Activated CD8-positive, alpha-beta T cell treated with anti-CD3 and anti-CD28 coated beads for 36 hours (primary cell): ENCODE measurements around the gene FAM20C. TPM values are rescaled to one million over a fixed set of nuclear protein-coding genes. Genes with fewer than 3 reads are reported as not detected.
"Not testable (repeated sequence)": the region's sequence is repeated elsewhere in the genome, so short reads cannot be mapped to it uniquely, and the experiment has no call there.

Experiments
- ATAC-seq: fragments of 200-7000 bp; cut with Tn5 transposase; one replicate; pipeline ENCODE4 v1.10.0; 2021; ENCODE audit warnings: mild to moderate bottlenecking, moderate library complexity
- CTCF ChIA-PET: fragments of 350-600 bp; sonication (Branson Sonifier 250); formaldehyde crosslinking; loops from one replicate; lab custom pipeline; 2021; ENCODE audit warnings: antibody characterized with exemption; lab: Charles Lee
- POLR2A ChIA-PET: fragments of 350-600 bp; sonication (Branson Sonifier 250); formaldehyde crosslinking; loops from one replicate; lab custom pipeline; 2021; ENCODE audit warnings: antibody characterized with exemption; lab: Charles Lee
- DNase-seq: peaks from one replicate; pipeline ENCODE4 v3.0.0-alpha.2; 2020
- H3K27ac Mint-ChIP-seq: one replicate; pipeline ENCODE4 v1.8.0; 2021; ENCODE audit warnings: mild to moderate bottlenecking, mixed read lengths
- H3K27me3 Mint-ChIP-seq: one replicate; pipeline ENCODE4 v1.8.0; 2021; ENCODE audit warnings: mixed read lengths
- H3K36me3 Mint-ChIP-seq: one replicate; pipeline ENCODE4 v1.8.0; 2021; ENCODE audit warnings: low read depth, mixed read lengths
- H3K4me1 Mint-ChIP-seq: one replicate; pipeline ENCODE4 v1.8.0; 2021; ENCODE audit warnings: low read depth, mixed read lengths
- H3K4me3 Mint-ChIP-seq: one replicate; pipeline ENCODE4 v1.8.0; 2021; ENCODE audit warnings: mild to moderate bottlenecking, moderate library complexity, mixed read lengths
- H3K9me3 Mint-ChIP-seq: one replicate; pipeline ENCODE4 v1.8.0; 2021; ENCODE audit warnings: mixed read lengths
- intact Hi-C: fragments of 100-400 bp; cut with micrococcal nuclease; formaldehyde crosslinking; loops from one replicate; pipeline ENCODE4 v1.10.0; 2022
- total RNA-seq, 2 experiments: library from RNA; stranded (reverse); gene quantifications; one replicate each; pipeline ENCODE4 v1.2.3, GENCODE V29; 2021
- TF ChIP-seq, protein P1 (sequence below): fragments of 200-600 bp; IDR thresholded peaks from one replicate; pipeline ENCODE4 v1.8.0; 2022; ENCODE audit warnings: antibody characterized with exemption, mild to moderate bottlenecking

The FAM20C gene
- total RNA-seq, 2 experiments from 2014 or later, result 0.29 to 1.1 TPM

DNA sequence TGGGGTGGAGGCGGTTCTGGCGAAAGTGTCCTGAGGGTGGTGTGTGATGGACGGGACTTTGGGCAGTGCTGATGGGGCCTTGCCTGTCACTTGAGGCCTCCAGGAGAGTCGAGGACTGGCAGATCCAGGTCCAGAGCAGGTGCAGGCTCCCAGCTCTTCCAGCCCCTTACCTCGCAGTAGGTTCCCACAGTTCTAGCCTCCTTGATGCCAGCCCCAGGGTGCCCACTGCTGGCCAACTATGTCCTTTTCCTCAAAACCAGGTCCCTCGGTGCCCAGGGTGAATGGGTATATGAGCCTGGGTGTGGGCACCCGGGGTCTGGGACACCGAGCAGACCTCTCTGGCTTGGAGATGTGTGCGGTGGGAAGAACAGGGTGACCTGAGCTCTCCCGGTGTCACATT is 8.3 kb downstream of the FAM20C start:
- POLR2A ChIA-PET, result no interaction called here
- intact Hi-C loops, result no loop called here
- H3K27me3 Mint-ChIP-seq, result no peaks in the 10 kb centered on the region
- DNase-seq, result no peak
- H3K9me3 Mint-ChIP-seq, result no peaks in the 10 kb centered on the region
- TF ChIP-seq, protein P1, sequence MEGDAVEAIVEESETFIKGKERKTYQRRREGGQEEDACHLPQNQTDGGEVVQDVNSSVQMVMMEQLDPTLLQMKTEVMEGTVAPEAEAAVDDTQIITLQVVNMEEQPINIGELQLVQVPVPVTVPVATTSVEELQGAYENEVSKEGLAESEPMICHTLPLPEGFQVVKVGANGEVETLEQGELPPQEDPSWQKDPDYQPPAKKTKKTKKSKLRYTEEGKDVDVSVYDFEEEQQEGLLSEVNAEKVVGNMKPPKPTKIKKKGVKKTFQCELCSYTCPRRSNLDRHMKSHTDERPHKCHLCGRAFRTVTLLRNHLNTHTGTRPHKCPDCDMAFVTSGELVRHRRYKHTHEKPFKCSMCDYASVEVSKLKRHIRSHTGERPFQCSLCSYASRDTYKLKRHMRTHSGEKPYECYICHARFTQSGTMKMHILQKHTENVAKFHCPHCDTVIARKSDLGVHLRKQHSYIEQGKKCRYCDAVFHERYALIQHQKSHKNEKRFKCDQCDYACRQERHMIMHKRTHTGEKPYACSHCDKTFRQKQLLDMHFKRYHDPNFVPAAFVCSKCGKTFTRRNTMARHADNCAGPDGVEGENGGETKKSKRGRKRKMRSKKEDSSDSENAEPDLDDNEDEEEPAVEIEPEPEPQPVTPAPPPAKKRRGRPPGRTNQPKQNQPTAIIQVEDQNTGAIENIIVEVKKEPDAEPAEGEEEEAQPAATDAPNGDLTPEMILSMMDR, result no peak
- no peaks in the 10 kb centered on the region for H3K4me1 Mint-ChIP-seq
- no peak for ATAC-seq
- no peaks in the 10 kb centered on the region for H3K36me3 Mint-ChIP-seq
- CTCF ChIA-PET, result no interaction called here
- no peak overlapping the region for H3K27ac Mint-ChIP-seq
- no peak overlapping the region for H3K4me3 Mint-ChIP-seq

DNA sequence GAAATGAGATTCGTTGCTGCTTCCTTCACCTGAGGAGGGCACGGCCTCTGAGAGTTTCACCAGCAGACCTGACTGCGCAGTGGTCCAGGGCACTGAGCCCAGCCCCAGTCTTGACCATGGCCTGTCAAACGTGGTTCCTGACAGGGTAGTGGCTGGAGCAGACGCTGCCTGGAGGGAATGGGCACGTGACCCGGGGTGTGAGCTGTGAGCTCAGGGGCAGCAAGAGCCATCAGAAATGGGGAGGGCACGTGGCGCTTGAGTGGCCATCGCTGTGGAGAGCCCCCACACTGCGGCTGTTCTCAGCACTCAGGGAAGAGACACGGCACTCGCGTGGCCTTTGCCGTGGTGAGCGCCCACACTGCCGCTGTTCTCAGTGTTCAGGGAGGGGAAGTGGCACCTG is 12.0 kb downstream of the FAM20C start:
- Mint-ChIP-seq H3K36me3 (no peaks in the 10 kb centered on the region), H3K4me1 (no peaks in the 10 kb centered on the region), H3K9me3 (no peaks in the 10 kb centered on the region), H3K4me3 (no peak overlapping the region), H3K27me3 (no peaks in the 10 kb centered on the region), H3K27ac (no peak overlapping the region)
- TF ChIP-seq, protein P1, result no peak
- ATAC-seq (no peak), DNase-seq (no peak)
- CTCF ChIA-PET, result no interaction called here
- intact Hi-C loops, result no loop called here
- POLR2A ChIA-PET, result no interaction called here

DNA sequence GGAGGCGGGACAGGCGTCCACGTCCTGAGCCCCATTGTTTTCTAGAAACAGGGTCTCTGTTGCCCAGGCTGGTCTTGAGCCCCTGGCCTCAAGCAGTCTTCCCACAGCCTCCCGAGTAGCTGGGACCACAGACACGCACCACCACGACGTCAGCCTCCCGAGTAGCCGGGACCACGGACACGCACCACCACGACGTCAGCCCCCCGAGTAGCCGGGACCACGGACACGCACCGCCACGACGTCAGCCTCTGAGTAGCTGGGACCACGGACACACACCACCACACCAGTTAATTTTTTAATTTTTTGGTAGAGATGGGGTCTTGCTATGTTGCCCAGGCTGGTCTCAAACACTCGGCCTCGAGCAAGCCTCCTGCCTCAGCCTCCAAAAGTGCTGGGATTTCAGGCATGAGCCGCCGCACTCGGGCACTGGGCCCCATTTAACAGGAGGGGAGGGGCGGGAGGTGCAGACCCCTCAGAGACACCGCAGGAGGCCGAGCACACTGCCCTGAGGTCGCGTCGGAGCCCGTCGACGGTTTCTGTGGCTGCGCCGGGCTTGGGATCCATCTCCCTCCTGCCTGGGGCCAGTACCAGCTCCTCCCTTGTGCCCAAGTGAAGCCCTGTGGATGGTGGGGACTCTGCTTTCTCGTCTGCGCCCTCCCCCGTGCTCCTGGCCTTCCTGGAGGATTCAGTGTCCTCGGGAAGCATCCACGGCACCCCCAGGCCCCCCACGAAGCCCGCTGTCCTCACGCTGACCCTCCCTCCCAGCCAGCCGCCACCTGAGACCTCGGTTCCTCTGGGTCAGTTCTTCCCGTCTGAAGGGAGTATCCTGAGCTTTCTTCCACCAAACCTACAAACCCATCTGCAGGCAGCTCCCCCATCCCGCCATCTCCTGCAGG is 13.0 kb downstream of the FAM20C start:
- H3K27me3 Mint-ChIP-seq, result no peaks in the 10 kb centered on the region
- no peaks in the 10 kb centered on the region for H3K36me3 Mint-ChIP-seq
- TF ChIP-seq, protein P1, result no peak
- H3K4me3 Mint-ChIP-seq, result no peak overlapping the region
- DNase-seq (no peak), ATAC-seq (no peak)
- ChIA-PET POLR2A (no interaction called here), CTCF (no interaction called here)
- intact Hi-C loops, result no loop called here
- no peak overlapping the region for H3K27ac Mint-ChIP-seq
- H3K4me1 Mint-ChIP-seq, result no peaks in the 10 kb centered on the region
- H3K9me3 Mint-ChIP-seq, result no peaks in the 10 kb centered on the region

DNA sequence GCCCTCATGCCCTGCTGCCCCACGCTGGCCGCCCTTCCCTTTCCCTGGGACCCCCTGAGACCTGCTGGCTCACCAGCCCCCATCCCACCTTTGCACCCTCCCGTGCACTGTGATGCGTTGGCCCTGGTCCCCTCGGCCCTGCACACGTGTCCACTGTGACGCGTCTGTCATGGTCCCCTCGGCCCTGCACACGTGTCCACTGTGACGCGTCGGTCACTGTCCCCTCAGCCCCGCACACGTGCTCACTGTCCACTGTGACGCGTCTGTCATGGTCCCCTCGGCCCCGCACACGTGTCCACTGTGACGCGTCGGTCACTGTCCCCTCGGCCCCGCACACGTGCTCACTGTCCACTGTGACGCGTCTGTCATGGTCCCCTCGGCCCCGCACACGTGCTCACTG is 14.0 kb downstream of the FAM20C start:
- H3K36me3 Mint-ChIP-seq, intact Hi-C loops, H3K9me3 Mint-ChIP-seq, POLR2A ChIA-PET, CTCF ChIA-PET, ATAC-seq, H3K27ac Mint-ChIP-seq, H3K27me3 Mint-ChIP-seq, H3K4me3 Mint-ChIP-seq, DNase-seq, H3K4me1 Mint-ChIP-seq: not testable (repeated sequence)

DNA sequence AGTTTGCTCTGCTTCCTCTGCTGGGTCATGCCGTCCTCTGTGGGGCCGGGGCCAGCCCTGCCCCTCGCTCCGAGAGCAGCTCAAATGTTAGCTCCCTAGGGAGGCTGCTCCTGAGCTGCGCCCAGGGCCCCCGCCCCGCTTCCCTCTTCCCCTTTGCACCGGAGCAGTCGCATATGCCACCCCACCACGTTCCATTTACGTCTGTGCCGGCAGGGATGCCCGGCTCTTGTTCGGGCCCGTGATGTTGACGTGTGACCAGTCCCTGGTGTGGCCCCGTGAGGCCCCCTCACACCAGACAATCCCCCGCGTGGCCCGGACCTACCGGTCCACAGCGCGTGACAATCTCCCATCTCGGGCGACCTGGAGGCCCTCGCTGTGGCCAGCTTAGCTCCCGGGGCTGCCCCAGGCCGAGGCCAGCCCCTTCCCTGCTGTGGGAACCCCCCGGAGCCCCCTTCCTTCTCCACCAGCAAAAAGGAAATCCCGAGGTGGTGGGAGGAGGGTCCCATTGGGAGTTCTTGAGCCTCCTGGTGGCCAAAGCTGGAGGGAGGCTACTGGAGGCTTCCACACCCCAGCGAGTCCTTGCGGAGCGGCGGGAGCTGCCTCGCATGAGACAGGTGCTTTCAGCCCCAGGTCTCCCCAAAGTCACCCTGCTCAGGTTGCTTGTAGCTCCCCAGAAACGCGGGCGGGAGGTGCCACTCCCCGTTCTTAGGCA is 15.2 kb downstream of the FAM20C start:
- ChIA-PET CTCF (no interaction called here), POLR2A (no interaction called here)
- H3K4me1 Mint-ChIP-seq, result no peaks in the 10 kb centered on the region
- no peak for ATAC-seq
- DNase-seq, result no peak
- H3K4me3 Mint-ChIP-seq, result no peak overlapping the region
- H3K36me3 Mint-ChIP-seq, result no peaks in the 10 kb centered on the region
- H3K27ac Mint-ChIP-seq, result no peak overlapping the region
- no peaks in the 10 kb centered on the region for H3K9me3 Mint-ChIP-seq
- TF ChIP-seq, protein P1, result no peak
- no peaks in the 10 kb centered on the region for H3K27me3 Mint-ChIP-seq
- intact Hi-C loops, result no loop called here
